ENCODE results near the gene GUCY2F. TPM values are rescaled to one million over a fixed set of nuclear protein-coding genes. Genes with fewer than 3 reads are reported as not detected.
A peak's percentile ranks its signal among the peaks of the same experiment; 100 is the strongest.

Gene GUCY2F
- total and polyA plus RNA-seq, 2 donors = under 0.01 to 0.38 TPM

GRCh38 chrX:109403922-109404321 lies 78.0 kb downstream of the GUCY2F start:
- H3K27ac ChIP-seq (ENCODE audit: low read depth in 1 of 2, low read length in 1 of 2) = no peak overlapping the region
- no peak overlapping the region for H3K4me3 ChIP-seq (ENCODE audit: low read length in 2 of 2)
- H3K27me3 ChIP-seq (ENCODE audit: control insufficient read depth in 2 of 2, insufficient read depth in 1 of 2, low read length in 1 of 2) = no peaks in the 10 kb centered on the region
- no peak for DNase-seq (ENCODE audit: low read depth in 6 of 9, low spot score in 9 of 9)
- H3K4me1 ChIP-seq (ENCODE audit: control insufficient read depth in 2 of 2, insufficient read depth in 2 of 2, low read length in 2 of 2) = no peaks in the 10 kb centered on the region
- 72% methylated on average over 4 of the region's 4 CpGs for WGBS
- no peaks in the 10 kb centered on the region for H3K36me3 ChIP-seq (ENCODE audit: control insufficient read depth in 2 of 2, insufficient read depth in 2 of 2, low read length in 1 of 2)
- H3K9me3 ChIP-seq (ENCODE audit: control insufficient read depth in 2 of 2, insufficient read depth in 1 of 2, low read length in 1 of 2) = no peaks in the 10 kb centered on the region

DNA sequence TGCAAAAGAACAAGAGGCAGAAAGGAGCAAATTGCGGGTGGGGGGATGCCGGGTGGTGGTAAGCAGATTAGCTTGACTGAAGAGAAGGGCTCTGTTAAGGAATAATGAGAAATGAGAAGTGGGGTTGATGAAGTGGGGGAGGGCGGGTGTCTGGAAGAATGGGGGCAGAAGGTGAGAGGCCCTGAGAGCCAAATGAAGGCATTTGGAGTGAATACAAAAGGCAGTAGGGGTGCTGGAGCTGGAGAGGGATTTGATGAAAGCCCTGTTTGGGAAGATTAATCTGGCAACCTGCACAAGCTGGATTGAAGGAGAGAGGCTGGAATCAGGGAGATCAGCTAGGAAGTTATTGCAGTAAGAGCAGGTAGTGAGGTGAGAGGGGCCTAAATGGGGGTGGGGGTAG lies 82.1 kb downstream of the GUCY2F start:
- Histone ChIP-seq H3K27me3 (ENCODE audit: control insufficient read depth in 2 of 2, insufficient read depth in 1 of 2, low read length in 1 of 2) (no peaks in the 10 kb centered on the region), H3K9me3 (ENCODE audit: control insufficient read depth in 2 of 2, insufficient read depth in 1 of 2, low read length in 1 of 2) (no peaks in the 10 kb centered on the region), H3K36me3 (ENCODE audit: control insufficient read depth in 2 of 2, insufficient read depth in 2 of 2, low read length in 1 of 2) (no peaks in the 10 kb centered on the region), H3K4me3 (ENCODE audit: low read length in 2 of 2) (no peak overlapping the region), H3K4me1 (ENCODE audit: control insufficient read depth in 2 of 2, insufficient read depth in 2 of 2, low read length in 2 of 2) (no peaks in the 10 kb centered on the region), H3K27ac (ENCODE audit: low read depth in 1 of 2, low read length in 1 of 2) (no peak overlapping the region)
- WGBS = 72% methylated on average over 3 of the region's 3 CpGs
- DNase-seq (ENCODE audit: low read depth in 6 of 9, low spot score in 9 of 9) = no peak

GRCh38 chrX:109398833-109399232 lies 83.1 kb downstream of the GUCY2F start:
- Histone ChIP-seq H3K27me3 (ENCODE audit: control insufficient read depth in 2 of 2, insufficient read depth in 1 of 2, low read length in 1 of 2) (no peaks in the 10 kb centered on the region), H3K27ac (ENCODE audit: low read depth in 1 of 2, low read length in 1 of 2) (no peak overlapping the region), H3K4me1 (ENCODE audit: control insufficient read depth in 2 of 2, insufficient read depth in 2 of 2, low read length in 2 of 2) (no peaks in the 10 kb centered on the region), H3K4me3 (ENCODE audit: low read length in 2 of 2) (no peak overlapping the region), H3K36me3 (ENCODE audit: control insufficient read depth in 2 of 2, insufficient read depth in 2 of 2, low read length in 1 of 2) (no peaks in the 10 kb centered on the region), H3K9me3 (ENCODE audit: control insufficient read depth in 2 of 2, insufficient read depth in 1 of 2, low read length in 1 of 2) (no peaks in the 10 kb centered on the region)
- DNase-seq (ENCODE audit: low read depth in 6 of 9, low spot score in 9 of 9) = no peak
- 96% methylated on average over 2 of the region's 2 CpGs for WGBS

DNA sequence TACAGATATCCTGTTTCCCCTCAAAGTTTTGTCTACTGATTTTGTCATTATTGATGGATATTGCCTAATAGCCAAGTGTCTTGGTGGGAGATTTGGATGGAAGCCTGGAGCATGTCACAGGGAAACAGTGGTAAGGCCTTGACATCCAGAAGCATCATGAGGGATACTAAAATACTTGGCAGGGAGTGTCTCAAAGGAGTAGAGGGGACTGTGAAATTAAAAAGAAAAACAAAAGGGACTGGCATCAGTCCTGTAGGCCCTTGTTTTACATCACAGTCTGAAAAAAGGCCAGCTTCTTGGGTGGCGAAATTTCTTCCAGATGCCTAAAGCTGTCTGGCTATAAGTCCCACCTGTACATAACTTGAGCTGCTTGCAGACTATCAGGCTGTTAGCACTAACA lies 83.8 kb downstream of the GUCY2F start:
- DNase-seq (ENCODE audit: low read depth in 6 of 9, low spot score in 9 of 9) = no peak
- Histone ChIP-seq H3K4me1 (ENCODE audit: control insufficient read depth in 2 of 2, insufficient read depth in 2 of 2, low read length in 2 of 2) (no peaks in the 10 kb centered on the region), H3K27me3 (ENCODE audit: control insufficient read depth in 2 of 2, insufficient read depth in 1 of 2, low read length in 1 of 2) (no peaks in the 10 kb centered on the region), H3K4me3 (ENCODE audit: low read length in 2 of 2) (no peak overlapping the region), H3K36me3 (ENCODE audit: control insufficient read depth in 2 of 2, insufficient read depth in 2 of 2, low read length in 1 of 2) (no peaks in the 10 kb centered on the region), H3K9me3 (ENCODE audit: control insufficient read depth in 2 of 2, insufficient read depth in 1 of 2, low read length in 1 of 2) (no peaks in the 10 kb centered on the region), H3K27ac (ENCODE audit: low read depth in 1 of 2, low read length in 1 of 2) (no peak overlapping the region)
- 96% methylated on average over 1 of the region's 1 CpG for WGBS

DNA sequence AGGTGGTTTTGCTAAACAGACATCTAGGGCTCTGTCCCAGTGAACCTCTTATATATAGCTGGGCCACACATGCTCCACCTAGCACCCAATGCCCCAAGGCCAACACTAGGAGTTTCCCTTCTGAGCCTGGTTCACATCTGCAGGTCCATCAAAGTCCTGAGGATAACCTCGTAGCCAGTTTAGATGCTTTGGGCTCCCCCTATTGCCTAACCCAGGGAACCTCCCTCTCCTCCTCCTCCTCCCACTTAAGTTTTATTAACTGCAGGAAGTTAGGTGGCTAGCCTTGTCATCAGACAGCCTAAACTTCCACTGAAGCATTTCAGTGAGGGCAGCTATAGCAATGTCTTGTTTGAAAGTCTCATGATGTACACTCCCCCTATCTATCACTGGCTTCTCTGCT lies 88.0 kb downstream of the GUCY2F start:
- H3K4me1 ChIP-seq (ENCODE audit: control insufficient read depth in 2 of 2, insufficient read depth in 2 of 2, low read length in 2 of 2) = no peaks in the 10 kb centered on the region
- H3K4me3 ChIP-seq (ENCODE audit: low read length in 2 of 2) = no peak overlapping the region
- 14% methylated on average over 1 of the region's 1 CpG for WGBS
- H3K27me3 ChIP-seq (ENCODE audit: control insufficient read depth in 2 of 2, insufficient read depth in 1 of 2, low read length in 1 of 2) = no peaks in the 10 kb centered on the region
- H3K27ac ChIP-seq (ENCODE audit: low read depth in 1 of 2, low read length in 1 of 2) = no peak overlapping the region
- H3K36me3 ChIP-seq (ENCODE audit: control insufficient read depth in 2 of 2, insufficient read depth in 2 of 2, low read length in 1 of 2) = no peaks in the 10 kb centered on the region
- H3K9me3 ChIP-seq (ENCODE audit: control insufficient read depth in 2 of 2, insufficient read depth in 1 of 2, low read length in 1 of 2) = no peaks in the 10 kb centered on the region
- no peak for DNase-seq (ENCODE audit: low read depth in 6 of 9, low spot score in 9 of 9)

GRCh38 chrX:109392895-109393294 lies 89.0 kb downstream of the GUCY2F start:
- 90% methylated on average over 5 of the region's 5 CpGs for WGBS
- Histone ChIP-seq H3K27me3 (ENCODE audit: control insufficient read depth in 2 of 2, insufficient read depth in 1 of 2, low read length in 1 of 2) (no peaks in the 10 kb centered on the region), H3K4me3 (ENCODE audit: low read length in 2 of 2) (no peak overlapping the region), H3K27ac (ENCODE audit: low read depth in 1 of 2, low read length in 1 of 2) (no peak overlapping the region), H3K36me3 (ENCODE audit: control insufficient read depth in 2 of 2, insufficient read depth in 2 of 2, low read length in 1 of 2) (no peaks in the 10 kb centered on the region), H3K9me3 (ENCODE audit: control insufficient read depth in 2 of 2, insufficient read depth in 1 of 2, low read length in 1 of 2) (no peaks in the 10 kb centered on the region), H3K4me1 (ENCODE audit: control insufficient read depth in 2 of 2, insufficient read depth in 2 of 2, low read length in 2 of 2) (no peaks in the 10 kb centered on the region)
- DNase-seq (ENCODE audit: low read depth in 6 of 9, low spot score in 9 of 9) = no peak

- DNase-seq (ENCODE audit: low read depth in 6 of 9, low spot score in 9 of 9) = no peak
- H3K4me1 ChIP-seq (ENCODE audit: control insufficient read depth in 2 of 2, insufficient read depth in 2 of 2, low read length in 2 of 2) = no peaks in the 10 kb centered on the region
- no peaks in the 10 kb centered on the region for H3K9me3 ChIP-seq (ENCODE audit: control insufficient read depth in 2 of 2, insufficient read depth in 1 of 2, low read length in 1 of 2)
- WGBS = 82% methylated on average over 2 of the region's 2 CpGs
- H3K4me3 ChIP-seq (ENCODE audit: low read length in 2 of 2) = no peak overlapping the region
- H3K27me3 ChIP-seq (ENCODE audit: control insufficient read depth in 2 of 2, insufficient read depth in 1 of 2, low read length in 1 of 2) = no peaks in the 10 kb centered on the region
- no peaks in the 10 kb centered on the region for H3K36me3 ChIP-seq (ENCODE audit: control insufficient read depth in 2 of 2, insufficient read depth in 2 of 2, low read length in 1 of 2)
- peak overlapping the region in 1 of 2 donors; percentile 12 for H3K27ac ChIP-seq (ENCODE audit: low read depth in 1 of 2, low read length in 1 of 2)
Measured at GRCh38 chrX:109390556-109390955, 91.3 kb downstream of the GUCY2F start.

DNA sequence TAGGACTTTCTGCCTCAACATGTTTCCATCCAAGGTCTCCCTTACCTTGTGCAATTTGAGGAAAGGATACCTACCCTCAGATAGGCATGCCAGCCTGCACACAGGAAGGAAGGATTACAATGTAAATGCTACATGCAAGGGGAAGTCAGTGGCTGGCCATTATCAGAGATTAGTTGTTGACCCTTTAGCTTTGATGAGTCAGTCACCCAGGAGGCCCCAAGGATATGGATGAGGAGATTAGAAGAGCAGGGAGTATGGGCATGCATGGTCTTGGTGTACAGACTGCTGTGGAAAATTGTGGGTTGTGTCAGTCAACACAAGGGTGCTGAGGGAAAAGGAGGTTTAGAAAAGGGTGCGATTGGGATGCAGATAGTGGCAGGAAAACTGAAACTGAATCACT lies 92.0 kb downstream of the GUCY2F start:
- Histone ChIP-seq H3K9me3 (ENCODE audit: control insufficient read depth in 2 of 2, insufficient read depth in 1 of 2, low read length in 1 of 2) (no peaks in the 10 kb centered on the region), H3K27ac (ENCODE audit: low read depth in 1 of 2, low read length in 1 of 2) (no peak overlapping the region), H3K4me3 (ENCODE audit: low read length in 2 of 2) (no peak overlapping the region), H3K27me3 (ENCODE audit: control insufficient read depth in 2 of 2, insufficient read depth in 1 of 2, low read length in 1 of 2) (no peaks in the 10 kb centered on the region), H3K4me1 (ENCODE audit: control insufficient read depth in 2 of 2, insufficient read depth in 2 of 2, low read length in 2 of 2) (no peaks in the 10 kb centered on the region), H3K36me3 (ENCODE audit: control insufficient read depth in 2 of 2, insufficient read depth in 2 of 2, low read length in 1 of 2) (no peaks in the 10 kb centered on the region)
- DNase-seq (ENCODE audit: low read depth in 6 of 9, low spot score in 9 of 9) = no peak
- WGBS = 96% methylated on average over 1 of the region's 1 CpG

GRCh38 chrX:109384699-109385098 lies 97.2 kb downstream of the GUCY2F start:
- no peaks in the 10 kb centered on the region for H3K4me1 ChIP-seq (ENCODE audit: control insufficient read depth in 2 of 2, insufficient read depth in 2 of 2, low read length in 2 of 2)

GRCh38 chrX:109382332-109382731 lies 99.6 kb downstream of the GUCY2F start:
- WGBS = 96% methylated on average over 4 of the region's 4 CpGs
- Histone ChIP-seq H3K27me3 (ENCODE audit: control insufficient read depth in 2 of 2, insufficient read depth in 1 of 2, low read length in 1 of 2) (no peaks in the 10 kb centered on the region), H3K27ac (ENCODE audit: low read depth in 1 of 2, low read length in 1 of 2) (no peak overlapping the region), H3K4me1 (ENCODE audit: control insufficient read depth in 2 of 2, insufficient read depth in 2 of 2, low read length in 2 of 2) (no peaks in the 10 kb centered on the region), H3K9me3 (ENCODE audit: control insufficient read depth in 2 of 2, insufficient read depth in 1 of 2, low read length in 1 of 2) (no peaks in the 10 kb centered on the region), H3K36me3 (ENCODE audit: control insufficient read depth in 2 of 2, insufficient read depth in 2 of 2, low read length in 1 of 2) (no peaks in the 10 kb centered on the region), H3K4me3 (ENCODE audit: low read length in 2 of 2) (no peak overlapping the region)
- no peak for DNase-seq (ENCODE audit: low read depth in 6 of 9, low spot score in 9 of 9)

More at GRCh38 chrX:109384699-109385098, 97.2 kb downstream of the GUCY2F start:
- Histone ChIP-seq H3K4me3 (ENCODE audit: low read length in 2 of 2) (no peak overlapping the region), H3K27me3 (ENCODE audit: control insufficient read depth in 2 of 2, insufficient read depth in 1 of 2, low read length in 1 of 2) (no peaks in the 10 kb centered on the region), H3K27ac (ENCODE audit: low read depth in 1 of 2, low read length in 1 of 2) (no peak overlapping the region), H3K36me3 (ENCODE audit: control insufficient read depth in 2 of 2, insufficient read depth in 2 of 2, low read length in 1 of 2) (no peaks in the 10 kb centered on the region), H3K9me3 (ENCODE audit: control insufficient read depth in 2 of 2, insufficient read depth in 1 of 2, low read length in 1 of 2) (no peaks in the 10 kb centered on the region)
- 48% methylated on average over 3 of the region's 3 CpGs for WGBS
- no peak for DNase-seq (ENCODE audit: low read depth in 6 of 9, low spot score in 9 of 9)

All from thymus (tissue), 11 donors.